Measurements from ENCODE around the gene CLECL1.
"Not testable (repeated sequence)": the region's sequence is repeated elsewhere in the genome, so short reads cannot be mapped to it uniquely, and the experiment has no call there.

Gene CLECL1

DNA sequence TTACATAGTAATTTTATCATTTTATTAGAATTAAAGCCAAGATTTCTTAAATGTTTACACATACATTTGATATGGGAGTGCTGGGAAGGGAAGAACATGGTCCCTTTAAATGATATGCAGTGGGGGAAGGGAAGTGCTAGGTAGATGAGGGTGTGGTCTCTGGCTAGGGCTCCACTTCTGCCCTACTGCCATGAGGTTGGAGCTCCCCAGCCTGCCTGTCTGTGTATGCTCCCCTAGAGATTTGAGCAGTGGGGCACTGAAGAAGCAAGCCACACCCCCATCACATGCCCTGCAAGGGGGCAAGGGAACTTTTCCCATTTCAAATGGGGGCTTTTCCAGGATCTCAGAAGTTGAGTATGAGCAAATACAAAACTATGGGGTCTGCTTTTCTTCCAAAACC is 25.5 kb downstream of the CLECL1 start:
- no peak overlapping the region for H3K27ac ChIP-seq (ENCODE audit: poor library complexity, severe bottlenecking)
- no peaks in the 10 kb centered on the region for H3K9me3 ChIP-seq (ENCODE audit: severe bottlenecking)
- no peaks in the 10 kb centered on the region for H3K4me1 ChIP-seq (ENCODE audit: insufficient read depth, poor library complexity, severe bottlenecking)
- no peaks in the 10 kb centered on the region for H3K27me3 ChIP-seq (ENCODE audit: insufficient read depth, poor library complexity, severe bottlenecking)
- no peak for DNase-seq (ENCODE audit: low spot score)
- ATAC-seq (ENCODE audit: low read depth) = no peak
- TF ChIP-seq CTCF (IDR thresholded peaks at IDR 0.05; ENCODE audit: poor library complexity, severe bottlenecking) = no peak
- no peaks in the 10 kb centered on the region for H3K36me3 ChIP-seq (ENCODE audit: low read depth)
- H3K4me3 ChIP-seq (ENCODE audit: severe bottlenecking) = no peak overlapping the region

- Histone ChIP-seq H3K27me3 (ENCODE audit: insufficient read depth, poor library complexity, severe bottlenecking) (no peaks in the 10 kb centered on the region), H3K27ac (ENCODE audit: poor library complexity, severe bottlenecking) (no peak overlapping the region), H3K4me3 (ENCODE audit: severe bottlenecking) (no peak overlapping the region), H3K9me3 (ENCODE audit: severe bottlenecking) (no peaks in the 10 kb centered on the region), H3K36me3 (ENCODE audit: low read depth) (no peaks in the 10 kb centered on the region), H3K4me1 (ENCODE audit: insufficient read depth, poor library complexity, severe bottlenecking) (no peaks in the 10 kb centered on the region)
- no peak for DNase-seq (ENCODE audit: low spot score)
- no peak for ATAC-seq (ENCODE audit: low read depth)
- TF ChIP-seq CTCF (IDR thresholded peaks at IDR 0.05; ENCODE audit: poor library complexity, severe bottlenecking) = no peak
These were observed 26.7 kb downstream of the CLECL1 start for GRCh38 chr12:9706086-9706685.

- not testable (repeated sequence) for ATAC-seq (ENCODE audit: low read depth); DNase-seq (ENCODE audit: low spot score); H3K4me1 ChIP-seq (ENCODE audit: insufficient read depth, poor library complexity, severe bottlenecking); H3K4me3 ChIP-seq (ENCODE audit: severe bottlenecking); H3K27ac ChIP-seq (ENCODE audit: poor library complexity, severe bottlenecking); H3K9me3 ChIP-seq (ENCODE audit: severe bottlenecking); H3K27me3 ChIP-seq (ENCODE audit: insufficient read depth, poor library complexity, severe bottlenecking); H3K36me3 ChIP-seq (ENCODE audit: low read depth)
These were observed 28.3 kb downstream of the CLECL1 start for GRCh38 chr12:9704561-9704960.

GRCh38 chr12:9702255-9702654 is 30.6 kb downstream of the CLECL1 start:
- no peak overlapping the region for H3K4me3 ChIP-seq (ENCODE audit: severe bottlenecking)
- no peaks in the 10 kb centered on the region for H3K27me3 ChIP-seq (ENCODE audit: insufficient read depth, poor library complexity, severe bottlenecking)
- no peak overlapping the region for H3K27ac ChIP-seq (ENCODE audit: poor library complexity, severe bottlenecking)
- no peaks in the 10 kb centered on the region for H3K9me3 ChIP-seq (ENCODE audit: severe bottlenecking)
- ATAC-seq (ENCODE audit: low read depth) = no peak; the same call in 2 of the 3 replicates
- no peak for TF ChIP-seq CTCF (IDR thresholded peaks at IDR 0.05; ENCODE audit: poor library complexity, severe bottlenecking)
- no peak for DNase-seq (ENCODE audit: low spot score)
- no peaks in the 10 kb centered on the region for H3K36me3 ChIP-seq (ENCODE audit: low read depth)
- H3K4me1 ChIP-seq (ENCODE audit: insufficient read depth, poor library complexity, severe bottlenecking) = no peaks in the 10 kb centered on the region

DNA sequence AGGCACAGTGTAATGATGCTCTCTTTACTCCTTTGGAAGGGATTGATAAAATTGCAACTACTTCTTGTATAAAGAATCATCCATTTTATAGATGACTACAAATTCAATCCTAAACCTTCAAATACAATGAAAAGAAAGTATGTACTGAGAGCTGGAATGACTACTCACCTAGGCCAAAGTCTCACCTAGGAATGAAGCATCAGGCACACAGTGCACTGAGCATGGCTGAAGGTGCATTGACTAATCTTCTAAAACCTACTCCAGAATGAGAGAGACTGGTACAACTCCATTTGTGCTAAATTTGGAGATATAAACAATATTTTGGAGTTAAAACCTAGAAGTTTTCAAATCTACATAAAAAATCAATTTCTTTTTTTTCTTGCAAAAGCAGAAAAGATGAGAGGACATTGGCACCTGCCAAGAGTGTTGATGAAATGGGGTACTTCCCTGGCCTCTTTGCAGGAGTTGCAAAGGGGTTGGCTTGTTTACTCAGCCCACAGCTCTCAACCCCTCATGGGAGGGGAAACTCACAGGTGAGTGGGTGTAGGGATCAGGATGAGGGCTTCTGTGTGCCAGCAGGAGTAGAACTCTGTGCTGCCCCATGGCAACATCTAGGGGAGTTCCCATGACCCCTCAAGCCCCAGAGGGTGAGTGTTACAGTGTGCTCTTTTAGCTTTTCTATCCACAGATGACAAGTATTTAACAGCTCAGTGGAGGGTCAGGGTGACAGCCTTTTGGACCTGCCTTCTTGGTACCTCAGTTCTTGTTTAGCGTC is 31.3 kb downstream of the CLECL1 start:
- Histone ChIP-seq H3K9me3 (ENCODE audit: severe bottlenecking) (no peaks in the 10 kb centered on the region), H3K27ac (ENCODE audit: poor library complexity, severe bottlenecking) (no peak overlapping the region), H3K27me3 (ENCODE audit: insufficient read depth, poor library complexity, severe bottlenecking) (no peaks in the 10 kb centered on the region), H3K4me3 (ENCODE audit: severe bottlenecking) (no peak overlapping the region), H3K36me3 (ENCODE audit: low read depth) (no peaks in the 10 kb centered on the region), H3K4me1 (ENCODE audit: insufficient read depth, poor library complexity, severe bottlenecking) (no peaks in the 10 kb centered on the region)
- no peak for ATAC-seq (ENCODE audit: low read depth)
- no peak for TF ChIP-seq CTCF (IDR thresholded peaks at IDR 0.05; ENCODE audit: poor library complexity, severe bottlenecking)
- DNase-seq (ENCODE audit: low spot score) = no peak

Measured in RWPE2 (cell line).